GM21723 (cell line): ENCODE measurements around the gene NSMF.

Experiments
- ATAC-seq: cut with Tn5 transposase; IDR thresholded peaks from one replicate; pipeline ENCODE4 v1.9.1; 2021; ENCODE audit warnings: mild to moderate bottlenecking, moderate library complexity; ENCODE audit not compliant: unreplicated experiment

The NSMF gene

GRCh38 chr9:137433916-137434431, 25.2 kb downstream of the NSMF start:
- ATAC-seq, result no peak

DNA sequence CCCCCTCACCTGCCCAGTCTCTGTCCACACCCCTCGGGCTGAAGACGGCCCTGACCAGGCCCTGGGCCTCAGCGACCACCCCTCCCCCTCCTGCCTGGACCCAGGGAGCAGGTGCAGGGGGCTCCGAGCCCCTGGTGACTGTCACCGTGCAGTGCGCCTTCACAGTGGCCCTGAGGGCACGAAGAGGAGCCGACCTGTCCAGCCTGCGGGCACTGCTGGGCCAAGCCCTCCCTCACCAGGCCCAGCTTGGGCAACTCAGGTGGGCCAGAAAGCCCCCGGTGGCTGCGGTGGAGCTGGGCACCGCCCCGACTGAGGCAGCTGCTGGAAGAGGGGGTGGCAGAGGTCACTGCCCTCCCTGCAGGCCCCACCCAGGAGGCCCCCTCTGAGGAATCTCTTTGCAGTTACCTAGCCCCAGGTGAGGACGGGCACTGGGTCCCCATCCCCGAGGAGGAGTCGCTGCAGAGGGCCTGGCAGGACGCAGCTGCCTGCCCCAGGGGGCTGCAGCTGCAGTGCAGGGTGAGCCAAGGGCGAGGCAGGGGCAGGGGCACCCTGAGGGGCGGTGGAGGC, 25.7 kb downstream of the NSMF start:
- no peak for ATAC-seq

DNA sequence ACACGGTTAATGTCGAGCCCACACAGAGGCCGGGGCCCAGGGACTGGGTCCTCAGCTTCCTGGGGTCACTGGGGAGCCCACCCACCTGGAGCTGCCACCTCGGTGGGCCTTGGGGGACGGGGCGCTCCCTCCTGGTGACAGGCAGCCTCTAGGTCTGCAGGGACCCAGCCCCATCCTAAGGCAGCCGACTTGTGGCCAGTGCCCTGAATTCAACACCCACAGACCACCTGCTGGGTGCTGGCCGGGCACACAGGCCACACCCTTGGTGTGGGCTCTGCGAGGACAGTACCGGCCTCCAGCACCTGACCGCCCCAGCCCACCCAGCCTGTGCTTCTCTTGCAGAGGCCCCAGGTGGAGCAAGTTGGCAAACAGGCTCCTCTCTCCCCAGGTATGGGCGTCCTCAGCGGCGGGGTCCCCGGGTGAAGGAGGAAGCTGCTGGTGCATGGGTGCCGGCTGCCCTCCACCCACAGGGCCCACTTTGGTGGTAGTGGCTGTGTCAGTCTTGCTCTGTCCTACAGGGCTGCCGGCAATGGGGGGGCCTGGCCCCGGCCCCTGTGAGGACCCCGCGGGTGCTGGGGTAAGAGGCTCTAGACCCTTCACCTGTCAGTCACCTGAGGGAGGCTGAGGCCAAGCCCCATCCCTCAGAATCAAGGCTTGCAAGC, 26.3 kb downstream of the NSMF start:
- ATAC-seq, result no peak

- ATAC-seq, result no peak
These were observed 27.7 kb downstream of the NSMF start for GRCh38 chr9:137431416-137431931.

DNA sequence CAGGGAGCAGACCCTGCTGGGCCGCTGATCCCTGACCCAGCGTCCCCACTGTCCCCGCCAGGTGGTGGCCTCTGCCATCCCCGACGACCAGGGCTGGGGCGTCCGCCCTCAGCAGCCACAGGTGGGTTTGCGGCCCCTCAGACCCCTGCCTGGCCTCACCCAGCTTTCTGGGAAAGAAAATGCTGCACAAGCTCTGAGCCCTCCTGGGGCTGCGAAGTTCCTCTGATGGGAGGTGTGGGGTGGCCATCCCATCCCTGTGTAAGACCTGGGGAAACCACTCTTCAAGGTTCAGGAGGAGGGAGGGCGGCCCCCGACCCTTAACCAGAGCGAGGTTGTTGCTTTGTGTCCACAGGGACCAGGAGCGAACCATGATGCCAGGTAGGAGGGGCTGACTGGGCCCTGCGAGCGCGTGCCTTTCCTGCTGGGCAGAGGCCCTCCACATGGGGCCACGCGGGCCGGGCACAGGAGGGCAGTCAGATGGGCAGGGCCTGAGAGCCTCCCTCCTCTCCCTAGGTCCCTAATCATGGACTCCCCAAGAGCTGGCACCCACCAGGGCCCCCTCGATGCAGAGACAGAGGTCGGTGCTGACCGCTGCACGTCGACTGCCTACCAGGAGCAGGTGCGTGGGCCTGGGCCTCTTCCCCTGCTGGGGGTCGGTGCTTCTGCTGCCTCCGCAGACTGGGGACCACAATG, 28.3 kb downstream of the NSMF start:
- ATAC-seq, result no peak

- ATAC-seq, result no peak
These were observed 29.0 kb downstream of the NSMF start for GRCh38 chr9:137429974-137430722.

DNA sequence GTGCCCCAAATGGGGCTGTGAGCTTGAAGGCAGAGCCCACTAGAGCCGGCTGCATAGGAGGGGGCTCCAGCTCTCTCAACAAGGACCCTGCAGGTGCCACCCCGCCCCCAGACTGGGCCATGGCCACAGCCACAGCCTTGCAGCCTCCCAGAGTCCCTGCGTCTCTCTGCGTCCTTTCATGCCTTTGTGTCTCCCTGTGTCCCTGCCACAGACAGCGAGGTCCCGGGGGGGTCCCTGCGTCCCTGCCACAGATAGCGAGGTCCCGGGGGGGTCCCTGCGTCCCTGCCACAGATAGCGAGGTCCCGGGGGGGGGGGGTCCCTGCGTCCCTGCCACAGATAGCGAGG, 29.6 kb downstream of the NSMF start:
- ATAC-seq, result no peak

- no peak for ATAC-seq
These were observed 30.1 kb downstream of the NSMF start for GRCh38 chr9:137428841-137429545.

- ATAC-seq, result no peak
These were observed 30.9 kb downstream of the NSMF start for GRCh38 chr9:137428311-137428630.

GRCh38 chr9:137427454-137428310, 31.5 kb downstream of the NSMF start:
- no peak for ATAC-seq

GRCh38 chr9:137426018-137426681, 33.0 kb downstream of the NSMF start:
- no peak for ATAC-seq

GRCh38 chr9:137423514-137424291, 35.4 kb downstream of the NSMF start:
- peak; percentile 21 for ATAC-seq

DNA sequence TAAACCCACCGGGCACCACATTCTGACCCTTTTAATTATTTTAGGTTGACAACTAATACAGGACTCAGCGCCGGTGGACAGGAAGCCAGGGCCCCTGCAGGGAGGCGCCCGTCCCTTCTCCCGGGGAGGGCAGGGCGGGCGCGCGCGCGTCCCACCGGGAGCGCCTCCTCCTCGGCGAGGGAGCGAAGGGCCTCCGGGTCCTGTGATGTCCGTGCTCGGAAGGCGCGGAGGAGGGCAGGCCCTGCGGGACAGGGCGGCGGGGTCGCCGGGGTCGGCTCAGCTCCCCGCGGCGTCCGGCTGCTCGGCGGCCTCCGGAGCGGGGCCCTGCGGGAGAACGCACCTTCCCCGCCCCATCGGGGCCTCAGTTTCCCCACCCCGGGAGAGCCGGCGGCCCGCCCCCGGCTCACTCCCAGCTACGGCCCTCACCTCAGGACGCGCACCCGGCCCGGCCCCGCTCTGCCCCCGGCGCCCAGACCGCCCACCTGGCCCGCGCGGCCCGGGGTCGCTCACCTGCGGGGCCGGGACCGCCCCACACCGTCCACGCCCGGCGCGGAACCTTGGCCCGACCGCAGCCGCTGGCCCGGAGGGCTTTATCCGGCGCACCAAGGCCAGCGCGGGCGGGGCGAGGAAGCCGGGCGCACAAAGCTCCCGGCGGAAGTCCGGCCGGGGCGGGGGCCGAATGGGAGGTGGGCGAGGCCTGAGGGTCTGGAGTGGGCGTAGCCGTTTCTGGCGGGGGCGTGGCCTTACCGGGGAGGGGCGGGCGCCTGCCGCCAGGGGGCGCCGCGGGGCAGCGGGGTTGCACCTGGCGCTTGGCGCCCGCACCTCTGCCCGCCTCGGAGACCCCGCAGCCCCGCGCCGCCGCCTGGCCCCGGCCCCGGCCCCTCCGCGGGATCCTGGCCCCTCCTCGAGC, 36.3 kb downstream of the NSMF start, which contains the start of the genes EXD3 and NOXA1:
Gene EXD3, minus strand, starts transcription at position 559 of the 910 bp plus-strand sequence. CDS start 27,805 bp downstream, outside the sequence.
Gene NOXA1, plus strand, starts transcription at position 790 of the 910 bp plus-strand sequence. CDS start 137 bp downstream, outside the sequence.
- peak; percentile 75 for ATAC-seq

- ATAC-seq, result no peak
These were observed 37.1 kb downstream of the NSMF start for GRCh38 chr9:137421838-137422603.

- ATAC-seq, result no peak
These were observed 41.7 kb downstream of the NSMF start for GRCh38 chr9:137417161-137418021.
